ENCODE data around the gene ROBO1. TPM values are rescaled to one million over a fixed set of nuclear protein-coding genes. Genes with fewer than 3 reads are reported as not detected.

The ROBO1 gene
- total RNA-seq, 1 donor, result 88.5 TPM

DNA sequence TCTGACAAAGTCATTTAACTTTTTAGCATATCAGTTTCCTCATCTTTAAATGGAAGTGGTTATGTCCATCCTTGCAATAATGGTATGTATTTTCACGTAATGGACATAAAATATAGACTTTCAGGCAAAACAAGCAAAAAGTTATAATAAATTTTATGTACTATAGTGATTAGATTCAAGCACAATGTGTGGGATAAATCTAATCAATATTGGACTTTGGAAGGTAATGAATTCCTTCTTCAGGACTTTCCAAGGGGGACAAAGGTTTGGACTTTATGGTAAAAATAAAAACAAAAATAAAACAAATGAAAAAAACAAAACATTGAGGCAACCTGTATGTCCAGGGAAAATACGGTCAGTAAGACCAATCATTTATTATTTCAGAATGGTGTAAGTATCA lies 357.7 kb downstream of the ROBO1 start:
- TF ChIP-seq, protein P1, sequence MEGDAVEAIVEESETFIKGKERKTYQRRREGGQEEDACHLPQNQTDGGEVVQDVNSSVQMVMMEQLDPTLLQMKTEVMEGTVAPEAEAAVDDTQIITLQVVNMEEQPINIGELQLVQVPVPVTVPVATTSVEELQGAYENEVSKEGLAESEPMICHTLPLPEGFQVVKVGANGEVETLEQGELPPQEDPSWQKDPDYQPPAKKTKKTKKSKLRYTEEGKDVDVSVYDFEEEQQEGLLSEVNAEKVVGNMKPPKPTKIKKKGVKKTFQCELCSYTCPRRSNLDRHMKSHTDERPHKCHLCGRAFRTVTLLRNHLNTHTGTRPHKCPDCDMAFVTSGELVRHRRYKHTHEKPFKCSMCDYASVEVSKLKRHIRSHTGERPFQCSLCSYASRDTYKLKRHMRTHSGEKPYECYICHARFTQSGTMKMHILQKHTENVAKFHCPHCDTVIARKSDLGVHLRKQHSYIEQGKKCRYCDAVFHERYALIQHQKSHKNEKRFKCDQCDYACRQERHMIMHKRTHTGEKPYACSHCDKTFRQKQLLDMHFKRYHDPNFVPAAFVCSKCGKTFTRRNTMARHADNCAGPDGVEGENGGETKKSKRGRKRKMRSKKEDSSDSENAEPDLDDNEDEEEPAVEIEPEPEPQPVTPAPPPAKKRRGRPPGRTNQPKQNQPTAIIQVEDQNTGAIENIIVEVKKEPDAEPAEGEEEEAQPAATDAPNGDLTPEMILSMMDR (IDR thresholded peaks at IDR 0.05; ENCODE audit: insufficient read depth, low read depth, low read length), result no peak
- H3K4me3 ChIP-seq (ENCODE audit: low read depth, low read length), result no peak overlapping the region
- DNase-seq (ENCODE audit: low read depth), result no peak

DNA sequence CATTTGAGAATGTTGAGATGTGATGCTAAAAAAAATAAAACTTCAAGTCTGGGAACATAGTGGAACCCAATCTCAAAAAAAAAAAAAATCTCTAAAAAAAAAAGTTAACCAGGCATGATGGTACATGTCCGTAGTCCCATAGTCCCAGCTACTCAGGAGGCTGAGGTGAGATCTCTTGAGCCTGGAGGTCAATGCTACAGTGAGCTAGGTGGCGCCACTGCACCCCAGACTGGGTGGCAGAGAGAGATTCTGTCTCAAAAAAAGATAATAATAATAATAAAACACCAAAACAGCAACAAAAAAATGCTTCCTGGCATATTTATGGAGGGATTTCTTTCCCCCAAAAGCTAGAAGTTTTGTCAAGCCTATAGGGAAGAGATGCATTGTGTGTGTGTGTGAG lies 361.6 kb downstream of the ROBO1 start:
- no peak for DNase-seq (ENCODE audit: low read depth)
- TF ChIP-seq, protein P1 (IDR thresholded peaks at IDR 0.05; ENCODE audit: insufficient read depth, low read depth, low read length), result no peak
- no peak overlapping the region for H3K4me3 ChIP-seq (ENCODE audit: low read depth, low read length)

DNA sequence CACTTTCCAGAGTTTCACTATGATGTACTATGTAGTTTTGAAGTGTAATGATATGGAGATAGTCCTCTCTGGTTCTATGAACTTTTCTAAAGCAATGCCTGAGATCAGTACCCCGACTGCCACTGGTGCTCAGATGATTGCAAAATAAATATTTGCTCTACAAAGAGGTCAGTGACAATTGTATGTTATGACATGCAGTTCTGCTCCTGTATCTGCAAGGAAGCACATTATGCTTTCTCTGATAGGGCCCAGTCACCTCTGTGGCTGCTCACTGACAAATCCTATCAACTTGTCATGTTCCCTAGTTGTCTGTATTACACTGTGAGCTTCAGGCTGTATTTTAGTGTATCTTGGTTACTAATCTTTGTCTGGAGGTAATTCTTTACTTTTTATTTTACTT lies 362.6 kb downstream of the ROBO1 start:
- TF ChIP-seq, protein P1 (IDR thresholded peaks at IDR 0.05; ENCODE audit: insufficient read depth, low read depth, low read length), result no peak
- no peak for DNase-seq (ENCODE audit: low read depth)
- no peak overlapping the region for H3K4me3 ChIP-seq (ENCODE audit: low read depth, low read length)

DNA sequence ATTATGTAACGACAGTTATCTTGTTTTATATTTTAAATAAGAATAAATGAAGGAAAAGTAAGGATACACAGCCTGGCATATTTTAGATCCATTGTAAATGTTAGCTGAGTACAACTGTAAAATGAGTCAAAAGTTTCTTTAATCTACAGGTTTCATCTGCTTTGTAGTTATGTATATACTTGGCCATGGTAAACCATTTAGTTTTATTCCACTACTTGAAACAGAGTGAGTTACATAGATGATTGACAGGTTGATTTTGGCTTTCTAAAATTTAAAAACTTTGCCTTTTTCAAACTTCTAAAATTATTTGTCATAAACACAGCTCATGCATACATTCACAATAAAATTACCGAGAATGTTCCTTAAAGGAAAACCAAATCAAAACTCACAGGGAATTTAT lies 371.2 kb downstream of the ROBO1 start:
- TF ChIP-seq, protein P1 (IDR thresholded peaks at IDR 0.05; ENCODE audit: insufficient read depth, low read depth, low read length), result no peak
- H3K4me3 ChIP-seq (ENCODE audit: low read depth, low read length), result no peak overlapping the region
- no peak for DNase-seq (ENCODE audit: low read depth)

DNA sequence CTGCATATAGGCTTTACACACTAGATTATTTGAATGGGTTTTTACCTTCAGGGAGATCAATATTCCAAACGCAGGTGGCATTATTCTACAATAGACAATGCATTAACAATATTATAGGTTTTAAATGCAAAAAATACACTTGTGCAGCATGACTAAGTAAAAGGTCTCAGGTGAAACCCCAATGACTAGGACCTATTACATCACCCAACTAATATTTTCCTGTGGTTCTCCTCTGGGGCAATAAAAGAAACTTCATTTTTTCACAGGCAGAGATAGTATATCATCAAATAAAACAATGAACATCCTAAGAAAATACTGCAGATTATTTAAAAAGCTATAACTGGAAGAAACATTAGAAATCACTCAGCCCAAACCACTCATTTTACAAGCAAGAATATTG lies 375.3 kb downstream of the ROBO1 start:
- TF ChIP-seq, protein P1 (IDR thresholded peaks at IDR 0.05; ENCODE audit: insufficient read depth, low read depth, low read length), result no peak
- DNase-seq (ENCODE audit: low read depth), result no peak
- no peak overlapping the region for H3K4me3 ChIP-seq (ENCODE audit: low read depth, low read length)

DNA sequence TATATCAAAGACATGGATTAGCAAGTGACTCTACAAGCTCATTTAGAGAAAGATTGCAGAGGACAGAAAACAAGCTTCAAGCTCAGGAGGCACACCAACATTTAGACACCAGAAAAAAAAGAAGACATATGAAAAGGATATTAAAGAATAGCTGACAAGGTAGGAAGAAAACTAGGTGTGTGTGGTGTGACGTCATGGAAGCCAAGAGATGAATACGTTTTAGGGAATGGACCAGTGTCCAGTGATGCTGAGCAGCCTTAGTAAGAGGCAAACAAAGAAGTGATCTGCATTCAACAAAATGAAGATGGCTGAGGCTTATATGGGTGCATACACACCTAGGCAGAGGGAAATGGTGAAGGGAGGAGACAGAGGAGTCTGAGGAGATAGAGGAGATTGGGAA lies 377.4 kb downstream of the ROBO1 start:
- H3K4me3 ChIP-seq (ENCODE audit: low read depth, low read length), result no peak overlapping the region
- DNase-seq (ENCODE audit: low read depth), result no peak
- TF ChIP-seq, protein P1 (IDR thresholded peaks at IDR 0.05; ENCODE audit: insufficient read depth, low read depth, low read length), result no peak

DNA sequence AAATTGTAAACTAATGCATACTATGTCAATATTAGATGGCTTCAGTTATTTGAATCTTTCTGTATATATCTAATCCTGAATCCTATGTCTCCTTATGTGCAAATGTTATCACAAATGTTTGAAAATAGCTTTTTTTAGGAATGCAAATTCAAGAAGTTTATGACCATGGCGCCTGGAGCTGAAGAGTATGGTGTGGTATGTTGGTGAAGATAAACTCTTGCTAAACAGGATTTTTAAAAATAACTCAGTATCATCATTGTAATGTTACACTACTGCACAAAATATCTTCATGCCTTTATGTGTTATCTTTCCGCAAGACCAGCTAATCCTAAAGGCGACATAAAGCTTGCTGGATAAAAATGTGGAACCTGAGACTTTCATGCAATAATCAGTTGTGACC lies 382.6 kb downstream of the ROBO1 start:
- TF ChIP-seq, protein P1 (IDR thresholded peaks at IDR 0.05; ENCODE audit: insufficient read depth, low read depth, low read length), result no peak
- DNase-seq (ENCODE audit: low read depth), result no peak

More for the DNA sequence above, 382.6 kb downstream of the ROBO1 start:
- no peak overlapping the region for H3K4me3 ChIP-seq (ENCODE audit: low read depth, low read length)
